ENCODE results near the gene HSPA1A.
"Not testable (repeated sequence)": the region's sequence is repeated elsewhere in the genome, so short reads cannot be mapped to it uniquely, and the experiment has no call there.

GRCh38 chr6:31838114-31838553 is 22.8 kb downstream of the HSPA1A start:
- TF ChIP-seq CTCF, POLR2A (IDR thresholded peaks at IDR 0.05): not testable (repeated sequence)
